Erythroblast (primary cell): ENCODE data around the gene DAB2IP.

Experiments
- GATA1 ChIP-seq: IDR thresholded peaks from 2 replicates; pipeline ENCODE4 v1.6.1; 2011; ENCODE audit warnings: low read depth, mild to moderate bottlenecking, control low read depth, low read length, moderate library complexity
- POLR2A ChIP-seq: IDR thresholded peaks from 2 replicates; pipeline ENCODE4 v1.6.1; 2011; ENCODE audit warnings: mild to moderate bottlenecking, low read length

DNA sequence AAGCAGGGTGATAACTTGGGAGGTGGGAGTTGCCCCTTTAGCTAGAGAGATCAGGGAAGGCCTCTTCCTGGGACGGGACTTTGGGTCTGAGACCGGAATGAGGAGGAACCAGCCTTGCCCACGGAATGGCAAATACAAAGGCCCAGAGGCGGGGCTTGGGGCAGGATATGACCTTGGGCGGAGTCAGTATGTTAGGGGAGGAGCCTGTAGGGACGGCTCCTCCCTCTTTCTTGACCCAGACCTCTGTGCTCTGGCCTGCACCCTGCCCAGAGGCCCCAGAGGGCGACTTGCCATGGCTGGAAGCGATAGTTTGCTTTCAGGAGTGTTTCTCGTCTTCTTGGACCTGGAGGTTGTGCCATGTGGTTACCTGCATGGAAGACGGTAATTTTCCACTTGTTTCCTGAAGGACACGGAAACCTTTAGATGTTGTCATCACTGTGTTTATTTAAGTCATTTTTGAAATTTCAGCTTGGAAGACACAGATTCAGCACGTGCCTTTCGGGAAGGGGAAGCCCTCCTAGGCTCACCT lies 85.6 kb downstream of the DAB2IP start:
- TF ChIP-seq POLR2A (no peak), GATA1 (no peak)
